Measurements from ENCODE around the gene ASS1. TPM values are rescaled to one million over a fixed set of nuclear protein-coding genes. Genes with fewer than 3 reads are reported as not detected.

Gene ASS1
- polyA plus RNA-seq, 4 donors = 295 to 962 (median 408) TPM

- Histone ChIP-seq H3K9me3 (ENCODE audit: control insufficient read depth in 2 of 2, insufficient read depth in 1 of 2, low read depth in 1 of 2, low read length in 1 of 2) (no peaks in the 10 kb centered on the region), H3K27ac (ENCODE audit: low read depth in 1 of 3, low read length in 2 of 3) (no peak overlapping the region), H3K27me3 (ENCODE audit: control insufficient read depth in 3 of 3, insufficient read depth in 3 of 3, low read length in 3 of 3) (peaks cover 10 to 71% (median 30%) of the 10 kb centered on the region in 3 donors), H3K4me3 (ENCODE audit: low read depth in 1 of 3, low read length in 3 of 3) (no peak overlapping the region), H3K4me1 (ENCODE audit: control insufficient read depth in 3 of 3, insufficient read depth in 2 of 3, low read depth in 1 of 3, low read length in 2 of 3) (no peaks in the 10 kb centered on the region), H3K36me3 (ENCODE audit: control insufficient read depth in 3 of 3, insufficient read depth in 2 of 3, low read depth in 1 of 3, low read length in 3 of 3) (no peaks in the 10 kb centered on the region)
- WGBS, 3 donors = 45 to 65% (median 53%) methylated on average over 11 of the region's 11 CpGs
- FAIRE-seq = no peak
- peak in 1 of 2 donors; percentile 15 for DNase-seq
Observed at GRCh38 chr9:130539420-130540223, 94.9 kb downstream of the ASS1 start.

DNA sequence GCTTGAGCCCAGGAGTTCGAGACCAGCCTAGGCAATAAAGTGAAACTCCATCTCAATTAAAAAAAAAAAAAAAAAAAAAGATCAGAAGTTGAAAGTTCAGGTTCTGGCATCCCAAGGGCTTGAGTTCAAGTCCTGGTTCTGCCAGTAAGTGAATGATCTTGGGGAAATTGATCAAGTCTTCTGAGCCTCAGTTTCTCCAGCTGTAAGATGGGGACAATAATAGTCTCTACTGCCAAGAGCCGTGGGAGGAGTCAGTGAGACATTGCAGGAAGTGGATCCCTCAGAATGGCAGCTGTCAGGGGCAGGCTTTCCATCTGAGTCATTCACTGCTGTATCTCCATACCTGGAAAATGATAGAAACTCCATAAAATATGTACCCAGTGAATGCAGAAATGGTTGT lies 96.8 kb downstream of the ASS1 start:
- FAIRE-seq (no peak), DNase-seq (no peak)
- H3K4me3 ChIP-seq (ENCODE audit: low read depth in 1 of 3, low read length in 3 of 3) = no peak overlapping the region
- H3K4me1 ChIP-seq (ENCODE audit: control insufficient read depth in 3 of 3, insufficient read depth in 2 of 3, low read depth in 1 of 3, low read length in 2 of 3) = no peaks in the 10 kb centered on the region
- WGBS, 3 donors = 18 to 68% (median 28%) methylated on average over 2 of the region's 2 CpGs
- no peaks in the 10 kb centered on the region for H3K9me3 ChIP-seq (ENCODE audit: control insufficient read depth in 2 of 2, insufficient read depth in 1 of 2, low read depth in 1 of 2, low read length in 1 of 2)
- H3K36me3 ChIP-seq (ENCODE audit: control insufficient read depth in 3 of 3, insufficient read depth in 2 of 3, low read depth in 1 of 3, low read length in 3 of 3) = no peaks in the 10 kb centered on the region
- peaks cover 4 to 53% (median 24%) of the 10 kb centered on the region in 3 donors for H3K27me3 ChIP-seq (ENCODE audit: control insufficient read depth in 3 of 3, insufficient read depth in 3 of 3, low read length in 3 of 3)
- no peak overlapping the region for H3K27ac ChIP-seq (ENCODE audit: low read depth in 1 of 3, low read length in 2 of 3)

GRCh38 chr9:130542038-130542437 lies 97.3 kb downstream of the ASS1 start:
- 15 to 71% (median 46%) methylated on average over 5 of the region's 5 CpGs for WGBS, 3 donors
- FAIRE-seq = no peak
- Histone ChIP-seq H3K27ac (ENCODE audit: low read depth in 1 of 3, low read length in 2 of 3) (no peak overlapping the region), H3K4me3 (ENCODE audit: low read depth in 1 of 3, low read length in 3 of 3) (no peak overlapping the region), H3K36me3 (ENCODE audit: control insufficient read depth in 3 of 3, insufficient read depth in 2 of 3, low read depth in 1 of 3, low read length in 3 of 3) (no peaks in the 10 kb centered on the region), H3K27me3 (ENCODE audit: control insufficient read depth in 3 of 3, insufficient read depth in 3 of 3, low read length in 3 of 3) (peaks cover 0 to 48% (median 19%) of the 10 kb centered on the region in 3 donors), H3K4me1 (ENCODE audit: control insufficient read depth in 3 of 3, insufficient read depth in 2 of 3, low read depth in 1 of 3, low read length in 2 of 3) (no peaks in the 10 kb centered on the region), H3K9me3 (ENCODE audit: control insufficient read depth in 2 of 2, insufficient read depth in 1 of 2, low read depth in 1 of 2, low read length in 1 of 2) (no peaks in the 10 kb centered on the region)
- no peak for DNase-seq

- DNase-seq (no peak), FAIRE-seq (no peak)
- WGBS, 3 donors = 27 to 52% (median 44%) methylated on average over 5 to 7 of the region's 7 CpGs
- no peak overlapping the region for H3K4me3 ChIP-seq (ENCODE audit: low read depth in 1 of 3, low read length in 3 of 3)
- no peak overlapping the region for H3K27ac ChIP-seq (ENCODE audit: low read depth in 1 of 3, low read length in 2 of 3)
- peaks cover 0 to 42% (median 14%) of the 10 kb centered on the region in 3 donors for H3K27me3 ChIP-seq (ENCODE audit: control insufficient read depth in 3 of 3, insufficient read depth in 3 of 3, low read length in 3 of 3)
- H3K9me3 ChIP-seq (ENCODE audit: control insufficient read depth in 2 of 2, insufficient read depth in 1 of 2, low read depth in 1 of 2, low read length in 1 of 2) = no peaks in the 10 kb centered on the region
- no peaks in the 10 kb centered on the region for H3K4me1 ChIP-seq (ENCODE audit: control insufficient read depth in 3 of 3, insufficient read depth in 2 of 3, low read depth in 1 of 3, low read length in 2 of 3)
- no peaks in the 10 kb centered on the region for H3K36me3 ChIP-seq (ENCODE audit: control insufficient read depth in 3 of 3, insufficient read depth in 2 of 3, low read depth in 1 of 3, low read length in 3 of 3)
Observed at GRCh38 chr9:130542457-130543228, 97.9 kb downstream of the ASS1 start.

DNA sequence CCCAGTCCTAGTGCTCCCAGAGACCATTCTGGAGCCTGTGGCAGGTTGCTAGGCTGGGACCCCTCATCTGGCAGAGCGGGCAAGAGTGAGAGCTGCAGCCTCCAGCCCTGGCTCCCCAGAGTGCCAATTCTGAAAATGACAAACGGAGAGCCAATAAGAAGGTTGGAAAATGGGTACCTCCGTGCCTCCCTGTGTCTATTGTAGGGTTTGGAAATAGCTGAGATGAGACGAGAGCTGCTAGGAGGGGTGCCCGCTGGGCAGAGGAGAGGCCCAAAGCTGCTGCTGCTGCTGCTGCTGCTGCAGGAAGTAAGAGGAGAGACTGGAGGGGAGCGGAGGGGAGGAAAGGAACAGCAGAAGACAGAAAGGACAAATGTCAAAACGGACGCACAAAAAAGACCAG lies 98.6 kb downstream of the ASS1 start:
- no peaks in the 10 kb centered on the region for H3K36me3 ChIP-seq (ENCODE audit: control insufficient read depth in 3 of 3, insufficient read depth in 2 of 3, low read depth in 1 of 3, low read length in 3 of 3)
- no peak for FAIRE-seq
- 66 to 75% (median 72%) methylated on average over 8 of the region's 8 CpGs for WGBS, 3 donors
- no peak overlapping the region for H3K27ac ChIP-seq (ENCODE audit: low read depth in 1 of 3, low read length in 2 of 3)
- no peak for DNase-seq
- H3K4me3 ChIP-seq (ENCODE audit: low read depth in 1 of 3, low read length in 3 of 3) = no peak overlapping the region
- H3K27me3 ChIP-seq (ENCODE audit: control insufficient read depth in 3 of 3, insufficient read depth in 3 of 3, low read length in 3 of 3) = peaks cover 0 to 35% (median 10%) of the 10 kb centered on the region in 3 donors
- H3K4me1 ChIP-seq (ENCODE audit: control insufficient read depth in 3 of 3, insufficient read depth in 2 of 3, low read depth in 1 of 3, low read length in 2 of 3) = no peaks in the 10 kb centered on the region
- H3K9me3 ChIP-seq (ENCODE audit: control insufficient read depth in 2 of 2, insufficient read depth in 1 of 2, low read depth in 1 of 2, low read length in 1 of 2) = no peaks in the 10 kb centered on the region

- 66 to 81% (median 72%) methylated on average over 6 of the region's 6 CpGs for WGBS, 3 donors
- H3K27me3 ChIP-seq (ENCODE audit: control insufficient read depth in 3 of 3, insufficient read depth in 3 of 3, low read length in 3 of 3) = peaks cover 0 to 31% (median 5%) of the 10 kb centered on the region in 3 donors
Observed at GRCh38 chr9:130543859-130544258, 99.1 kb downstream of the ASS1 start.

DNA sequence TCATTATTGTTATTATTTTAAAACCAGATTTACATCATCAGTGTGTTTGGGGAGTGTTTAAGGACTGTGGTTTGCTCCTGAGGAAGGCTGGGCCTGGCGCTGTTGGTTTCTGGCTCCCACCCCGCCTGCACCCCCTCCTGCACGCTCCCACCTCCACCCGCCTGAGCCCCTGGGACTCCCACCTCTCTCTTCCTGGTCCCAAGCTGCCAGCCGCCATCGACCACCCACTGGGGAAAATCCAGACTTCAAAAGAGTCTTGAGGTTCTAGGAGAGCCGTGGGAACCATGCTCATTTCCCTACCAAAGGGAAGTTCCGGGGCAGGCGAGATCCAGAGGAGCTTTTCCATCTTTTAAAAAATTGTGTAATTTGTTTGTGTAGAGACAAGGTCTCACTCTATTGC lies 99.6 kb downstream of the ASS1 start:
- no peak for DNase-seq
- Histone ChIP-seq H3K4me1 (ENCODE audit: control insufficient read depth in 3 of 3, insufficient read depth in 2 of 3, low read depth in 1 of 3, low read length in 2 of 3) (no peaks in the 10 kb centered on the region), H3K4me3 (ENCODE audit: low read depth in 1 of 3, low read length in 3 of 3) (no peak overlapping the region), H3K36me3 (ENCODE audit: control insufficient read depth in 3 of 3, insufficient read depth in 2 of 3, low read depth in 1 of 3, low read length in 3 of 3) (no peaks in the 10 kb centered on the region), H3K27me3 (ENCODE audit: control insufficient read depth in 3 of 3, insufficient read depth in 3 of 3, low read length in 3 of 3) (peaks cover 0 to 27% (median 5%) of the 10 kb centered on the region in 3 donors), H3K9me3 (ENCODE audit: control insufficient read depth in 2 of 2, insufficient read depth in 1 of 2, low read depth in 1 of 2, low read length in 1 of 2) (peaks cover 0 to 5% of the 10 kb centered on the region in 2 donors), H3K27ac (ENCODE audit: low read depth in 1 of 3, low read length in 2 of 3) (no peak overlapping the region)
- WGBS, 3 donors = 61 to 78% (median 68%) methylated on average over 9 of the region's 9 CpGs
- no peak for FAIRE-seq

More at GRCh38 chr9:130543859-130544258, 99.1 kb downstream of the ASS1 start:
- Histone ChIP-seq H3K4me1 (ENCODE audit: control insufficient read depth in 3 of 3, insufficient read depth in 2 of 3, low read depth in 1 of 3, low read length in 2 of 3) (no peaks in the 10 kb centered on the region), H3K36me3 (ENCODE audit: control insufficient read depth in 3 of 3, insufficient read depth in 2 of 3, low read depth in 1 of 3, low read length in 3 of 3) (no peaks in the 10 kb centered on the region), H3K4me3 (ENCODE audit: low read depth in 1 of 3, low read length in 3 of 3) (no peak overlapping the region), H3K27ac (ENCODE audit: low read depth in 1 of 3, low read length in 2 of 3) (no peak overlapping the region), H3K9me3 (ENCODE audit: control insufficient read depth in 2 of 2, insufficient read depth in 1 of 2, low read depth in 1 of 2, low read length in 1 of 2) (peaks cover 0 to 1% of the 10 kb centered on the region in 2 donors)
- FAIRE-seq (no peak), DNase-seq (no peak)

- Histone ChIP-seq H3K9me3 (ENCODE audit: control insufficient read depth in 2 of 2, insufficient read depth in 1 of 2, low read depth in 1 of 2, low read length in 1 of 2) (peaks cover 0 to 5% of the 10 kb centered on the region in 2 donors), H3K36me3 (ENCODE audit: control insufficient read depth in 3 of 3, insufficient read depth in 2 of 3, low read depth in 1 of 3, low read length in 3 of 3) (no peaks in the 10 kb centered on the region), H3K4me1 (ENCODE audit: control insufficient read depth in 3 of 3, insufficient read depth in 2 of 3, low read depth in 1 of 3, low read length in 2 of 3) (no peaks in the 10 kb centered on the region), H3K4me3 (ENCODE audit: low read depth in 1 of 3, low read length in 3 of 3) (no peak overlapping the region), H3K27me3 (ENCODE audit: control insufficient read depth in 3 of 3, insufficient read depth in 3 of 3, low read length in 3 of 3) (peaks cover 0 to 1% (median 0%) of the 10 kb centered on the region in 3 donors), H3K27ac (ENCODE audit: low read depth in 1 of 3, low read length in 2 of 3) (no peak overlapping the region)
- DNase-seq = no peak
- no peak for FAIRE-seq
- WGBS, 3 donors = 77 to 84% (median 82%) methylated on average over 6 of the region's 6 CpGs
Observed at GRCh38 chr9:130548103-130548502, 103.3 kb downstream of the ASS1 start.

All from small intestine (tissue), 7 donors.